Erythroblast (primary cell): ENCODE data around the gene NOP58.

Experiments used
- GATA1 ChIP-seq: IDR thresholded peaks from 2 replicates; pipeline ENCODE4 v1.6.1; 2011; ENCODE audit warnings: low read depth, mild to moderate bottlenecking, control low read depth, low read length, moderate library complexity
- POLR2A ChIP-seq: IDR thresholded peaks from 2 replicates; pipeline ENCODE4 v1.6.1; 2011; ENCODE audit warnings: mild to moderate bottlenecking, low read length

DNA sequence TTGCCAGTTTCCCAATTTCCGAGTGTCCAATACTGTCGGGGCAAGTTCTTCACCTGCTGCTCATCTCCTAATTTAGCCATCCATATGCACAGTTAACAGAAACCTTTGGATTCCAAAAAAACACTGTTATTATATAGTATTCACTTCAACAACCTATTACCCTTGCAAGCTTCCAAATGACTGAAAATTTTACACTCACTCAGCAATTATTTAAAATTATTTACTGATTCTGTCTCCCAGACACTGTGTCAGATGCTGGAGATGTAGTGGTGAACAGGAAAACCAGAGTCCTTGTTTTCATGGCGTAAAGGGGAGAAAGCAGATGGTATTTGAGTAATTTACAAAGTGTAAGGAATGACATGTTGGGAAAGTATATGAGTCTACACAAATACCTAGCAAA, 56.9 kb downstream of the NOP58 start:
- TF ChIP-seq POLR2A, result no peak
- no peak for TF ChIP-seq GATA1
